IPS-NIHi11 (cell line): ENCODE data around the gene KCNT2.
A peak's percentile ranks its signal among the peaks of the same experiment; 100 is the strongest.

Source experiments
- DNase-seq: peaks from one replicate; pipeline ENCODE4 v3.0.0; 2012; ENCODE audit warnings: mixed read lengths, low spot score

Gene KCNT2

DNA sequence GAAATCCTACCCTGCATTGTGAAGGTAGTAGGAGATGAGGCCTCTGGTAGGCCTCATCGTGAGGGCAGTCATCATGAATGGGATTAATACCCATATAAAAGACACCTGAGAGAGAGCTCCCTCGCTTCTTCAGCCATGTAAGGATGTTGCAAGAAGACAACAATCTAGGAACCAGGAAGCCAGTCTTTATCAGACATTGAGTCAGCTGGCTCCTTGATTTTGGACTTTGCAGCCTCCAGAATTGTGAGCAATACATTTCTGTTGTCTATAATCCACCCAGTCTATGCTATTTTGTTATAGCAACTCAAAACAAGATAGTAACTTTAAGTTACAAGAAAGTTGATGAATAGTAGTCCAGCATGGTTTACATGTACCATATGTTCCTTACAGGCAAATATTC, 208.5 kb downstream of the KCNT2 start:
- no peak for DNase-seq

GRCh38 chr1:196393742-196394141, 214.5 kb downstream of the KCNT2 start:
- DNase-seq, result no peak

DNA sequence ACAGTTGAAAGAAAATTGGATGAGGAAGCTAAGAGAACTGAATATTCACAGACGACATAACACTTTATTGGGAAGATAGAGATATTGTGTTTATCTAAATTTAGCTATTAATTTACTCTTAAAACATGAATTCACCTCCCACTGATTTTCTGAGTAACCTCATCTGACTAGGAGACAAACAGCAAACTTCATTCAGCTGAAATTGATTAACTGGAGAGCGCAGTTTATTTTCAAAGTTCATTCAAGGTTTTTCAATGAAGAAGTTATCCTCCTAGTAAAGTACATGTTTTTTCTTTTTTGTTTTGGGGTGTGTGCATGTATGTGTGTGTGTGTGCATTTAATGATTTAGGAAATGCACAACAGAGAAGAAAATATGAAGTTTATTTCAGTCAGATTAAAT, 215.0 kb downstream of the KCNT2 start:
- DNase-seq, result no peak

DNA sequence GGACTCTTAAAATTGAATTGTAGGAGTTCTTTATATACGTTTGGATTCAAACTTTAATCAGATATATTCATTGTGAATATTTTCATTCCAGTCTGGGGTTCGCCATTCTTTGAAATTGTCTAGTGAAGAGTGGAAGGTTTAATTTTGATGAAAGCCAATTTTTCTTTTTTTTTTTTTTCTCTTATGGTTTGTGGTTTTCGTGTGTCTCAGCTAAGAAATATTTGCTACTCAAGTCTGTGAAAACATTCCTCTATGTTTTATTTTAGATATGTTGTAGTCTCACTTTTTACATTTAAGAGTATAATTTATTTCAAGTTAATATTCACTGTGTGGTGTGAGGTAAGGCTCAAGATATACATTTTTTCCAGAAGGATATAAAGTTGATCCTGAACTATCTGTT, 220.5 kb downstream of the KCNT2 start:
- no peak for DNase-seq

DNA sequence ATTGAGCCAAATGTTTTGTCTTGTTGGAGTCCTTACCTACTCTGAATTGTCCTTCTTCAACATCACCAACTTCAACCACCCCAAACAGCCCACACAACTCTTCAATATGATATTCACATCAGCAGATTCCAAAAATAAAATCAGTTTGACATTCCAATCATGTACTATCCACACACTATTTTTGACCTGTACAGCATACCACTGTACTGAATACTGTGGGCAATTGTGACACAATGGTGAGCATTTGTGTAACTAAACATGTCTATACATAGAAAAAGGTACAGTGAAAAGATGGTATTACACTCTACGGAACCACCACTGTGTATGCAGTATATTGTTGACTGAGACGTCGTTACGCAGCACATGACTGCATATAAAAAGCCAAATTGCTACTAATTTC, 223.1 kb downstream of the KCNT2 start:
- no peak for DNase-seq

DNA sequence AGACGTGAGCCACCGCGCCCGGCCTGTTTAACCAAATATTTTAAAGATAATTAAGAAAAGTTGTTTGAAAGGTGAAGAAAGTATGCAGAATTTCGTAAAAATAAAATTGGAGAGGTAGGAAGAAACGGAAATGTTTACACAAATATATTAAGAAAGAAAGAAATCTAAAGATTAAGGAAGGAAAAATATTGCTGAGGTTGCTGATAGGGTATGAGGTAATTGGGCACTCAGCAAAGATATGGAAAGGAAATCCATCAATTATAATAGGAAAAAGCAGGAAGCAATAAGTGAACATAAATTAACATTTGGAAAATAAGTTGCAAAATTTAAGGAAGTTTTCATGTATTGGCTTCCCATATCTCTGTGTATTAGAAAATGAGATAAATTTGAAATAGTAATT, 225.9 kb downstream of the KCNT2 start:
- no peak for DNase-seq

DNA sequence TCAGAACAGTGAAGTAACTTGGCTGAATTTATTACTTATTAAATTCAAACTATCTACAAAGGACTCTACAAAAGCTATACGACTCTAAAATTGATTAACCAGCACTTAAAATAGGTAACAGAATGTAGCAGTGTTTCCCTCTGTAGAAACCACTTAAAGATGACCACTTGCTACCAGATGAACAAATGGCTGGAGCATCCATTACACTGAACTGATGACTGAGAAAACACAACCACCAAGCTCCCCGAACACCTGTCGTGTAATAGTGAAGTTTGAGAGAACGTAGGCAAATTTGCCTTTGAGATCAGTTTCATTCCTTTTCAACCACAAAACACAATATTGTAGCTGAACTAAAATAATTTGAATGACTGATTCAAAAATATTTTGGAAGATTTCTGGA, 226.7 kb downstream of the KCNT2 start:
- no peak for DNase-seq

DNA sequence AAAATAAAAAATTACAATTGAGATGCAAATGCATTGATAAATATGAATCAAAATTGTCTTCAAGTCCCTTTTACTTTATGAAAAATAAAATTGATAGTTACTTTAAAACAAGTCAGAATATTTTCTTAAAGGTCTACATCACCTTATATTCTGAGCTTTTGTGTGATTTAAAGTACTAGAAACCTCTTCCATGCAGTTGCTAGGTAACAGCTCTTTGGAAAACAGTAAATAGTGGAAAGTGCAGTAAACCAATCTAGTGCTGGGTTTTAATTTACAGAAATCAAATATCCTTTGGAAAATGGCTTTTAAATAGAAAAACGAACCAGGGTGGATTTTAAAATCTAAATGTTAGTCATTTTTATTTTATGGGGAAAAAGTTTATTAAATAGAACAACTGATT, 227.9 kb downstream of the KCNT2 start:
- no peak for DNase-seq

GRCh38 chr1:196377811-196378210, 230.4 kb downstream of the KCNT2 start:
- DNase-seq, result no peak

DNA sequence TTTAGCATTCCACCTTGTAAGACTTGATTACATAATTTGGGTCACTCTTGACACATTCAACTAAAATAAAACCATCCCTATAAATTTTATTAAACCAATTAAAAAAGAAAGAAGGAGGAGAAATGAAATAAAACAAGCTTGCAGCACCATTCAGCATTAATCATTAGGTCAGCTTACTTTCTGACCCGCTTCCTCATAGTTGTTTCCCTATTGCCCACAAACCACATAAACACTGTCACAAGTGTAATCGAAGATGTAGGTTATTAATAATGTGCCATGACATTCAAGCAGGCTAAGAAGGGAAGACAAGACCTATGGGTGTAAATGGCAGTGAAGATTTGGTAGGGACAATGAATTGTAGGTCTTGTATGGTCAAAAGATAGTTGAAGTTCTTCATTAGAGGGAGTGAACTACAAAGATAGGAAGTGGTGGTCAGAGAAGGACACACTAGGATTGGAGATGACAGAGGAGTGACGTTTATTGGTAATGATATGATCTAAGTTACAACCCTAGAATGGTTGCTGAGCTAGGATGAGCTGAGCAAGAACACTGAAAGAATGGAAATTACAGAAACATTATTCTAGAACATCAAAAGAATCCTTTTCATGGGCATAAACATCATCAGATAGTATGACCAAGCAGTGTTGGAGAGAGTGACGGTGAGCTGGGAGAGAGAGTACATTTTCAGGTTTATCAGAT, 231.5 kb downstream of the KCNT2 start:
- no peak for DNase-seq

- DNase-seq, result no peak
Measured at GRCh38 chr1:196373798-196374197, 234.4 kb downstream of the KCNT2 start.

DNA sequence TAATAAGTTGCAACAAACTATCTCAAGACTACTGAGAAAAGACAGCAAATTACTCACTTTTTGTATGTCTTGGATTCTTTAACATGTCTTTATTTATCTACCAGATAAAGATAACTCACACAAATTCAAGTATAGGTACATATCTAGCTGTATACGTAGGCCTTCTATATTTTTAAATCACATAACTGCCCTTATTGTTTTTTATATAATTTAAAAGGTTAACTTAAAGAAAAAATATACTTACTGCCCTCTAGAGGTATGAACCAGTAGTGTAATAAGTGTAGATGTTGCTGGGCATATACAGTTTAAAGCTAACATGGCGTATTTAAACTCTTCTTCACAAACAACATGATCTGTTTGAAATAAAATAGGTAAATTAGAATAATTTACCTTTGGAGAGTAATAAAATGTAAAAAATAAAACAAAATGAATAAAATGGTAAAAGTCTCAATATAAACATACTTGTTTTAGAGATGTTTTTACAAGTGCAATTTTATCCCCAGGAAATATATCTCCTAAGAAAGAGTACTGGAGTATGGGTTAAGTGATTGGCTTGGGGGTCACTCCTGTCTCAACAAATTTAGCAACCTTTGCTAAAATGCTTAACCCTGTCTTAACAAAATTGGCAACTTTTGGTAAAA, 235.2 kb downstream of the KCNT2 start:
- DNase-seq, result peak; percentile 23

DNA sequence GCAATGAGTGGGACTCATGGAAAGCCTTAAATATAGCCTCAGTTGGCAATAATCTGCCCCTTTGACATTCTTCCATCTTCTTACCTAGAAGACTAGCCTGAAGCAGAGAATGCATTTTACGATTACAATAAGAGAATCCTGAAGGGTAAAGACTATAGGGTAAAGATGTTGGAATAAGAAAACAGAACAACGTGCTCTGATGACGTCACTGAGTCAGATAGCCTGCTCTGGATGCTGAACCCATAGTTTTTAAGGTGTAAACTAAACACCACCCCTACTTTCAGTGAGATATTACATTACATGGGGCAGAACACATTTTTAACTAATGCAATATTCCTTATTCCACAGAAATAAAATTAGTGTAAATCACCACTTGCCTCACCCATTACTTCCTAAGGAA, 240.4 kb downstream of the KCNT2 start:
- no peak for DNase-seq

DNA sequence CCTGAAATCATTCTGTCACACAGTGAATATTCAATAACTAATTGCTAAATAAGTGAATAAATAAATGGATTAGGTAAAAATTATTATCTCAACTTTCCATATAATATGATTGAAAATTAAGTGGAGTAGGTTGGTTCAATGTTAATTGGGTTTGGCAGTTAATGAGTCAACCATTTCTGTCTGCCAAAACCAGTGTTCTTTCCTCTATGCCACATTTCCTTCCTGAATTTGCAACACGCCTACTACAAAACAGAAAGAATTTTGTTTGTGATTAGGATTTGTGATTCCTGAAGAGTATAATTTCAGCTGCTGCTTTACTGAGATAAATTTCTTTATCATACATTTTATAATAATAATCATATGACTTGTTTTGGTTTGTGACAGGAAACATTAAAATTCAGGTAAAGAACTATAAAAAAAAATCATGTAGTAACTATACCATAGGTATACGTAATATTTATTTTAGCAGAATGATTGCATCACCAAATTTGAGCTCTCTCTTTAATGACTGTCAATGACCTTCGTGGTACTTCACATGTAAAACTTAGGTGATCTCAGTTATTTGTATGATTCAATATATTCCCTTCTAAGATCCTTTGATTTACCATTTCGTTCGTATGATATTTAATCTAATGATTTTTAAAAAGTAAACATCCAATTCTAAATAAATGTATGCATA, 241.3 kb downstream of the KCNT2 start:
- DNase-seq, result no peak

DNA sequence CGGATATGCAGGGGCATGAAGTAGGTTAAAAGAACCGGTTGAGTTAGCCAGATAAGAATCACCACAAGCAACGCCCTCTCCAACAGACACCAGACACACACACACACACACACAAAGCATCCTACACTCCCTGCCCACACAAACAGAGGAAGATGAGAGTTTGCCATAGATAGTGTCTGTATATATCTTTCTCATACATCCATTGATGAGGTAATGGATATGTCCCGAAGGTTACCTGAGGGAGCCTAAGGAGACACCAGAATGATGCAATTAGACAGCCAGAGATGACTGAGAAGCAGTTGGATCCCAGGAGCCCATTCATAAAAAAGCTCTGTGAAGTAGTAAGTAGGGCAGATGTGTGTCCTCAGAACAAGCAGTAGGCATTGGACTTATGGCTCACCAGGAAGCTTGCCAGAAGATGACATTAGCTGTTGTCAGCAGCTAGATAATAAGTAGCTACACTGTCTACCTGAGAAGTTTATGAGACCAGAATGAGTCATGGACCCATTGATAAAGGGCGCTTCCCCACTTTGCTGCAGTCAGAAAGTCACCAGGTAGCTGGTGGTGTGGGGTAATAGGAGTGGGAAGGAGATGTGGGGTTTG, 247.0 kb downstream of the KCNT2 start:
- no peak for DNase-seq

- no peak for DNase-seq
Measured at GRCh38 chr1:196357913-196358312, 250.3 kb downstream of the KCNT2 start.

- DNase-seq, result no peak
Measured at GRCh38 chr1:196355206-196355786, 252.9 kb downstream of the KCNT2 start.

- no peak for DNase-seq
Measured at GRCh38 chr1:196344453-196344852, 263.8 kb downstream of the KCNT2 start.

DNA sequence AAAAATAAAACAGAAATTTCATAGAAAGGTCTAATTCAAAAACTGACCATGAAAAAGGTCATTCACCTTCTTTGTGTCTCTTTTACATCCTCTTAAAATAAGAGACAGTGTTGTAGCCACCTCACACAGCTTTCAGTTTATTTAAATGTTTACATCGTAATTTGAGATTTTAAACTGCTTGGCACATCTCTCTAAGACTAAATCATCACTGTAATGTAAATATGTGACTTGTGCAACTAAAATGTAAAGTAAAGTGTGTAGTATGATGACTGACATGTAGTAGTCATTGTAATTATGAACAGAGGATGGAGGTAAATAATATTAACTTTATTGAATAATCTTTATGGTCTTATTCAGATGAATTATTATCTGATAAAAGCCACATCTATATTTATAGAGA, 283.9 kb downstream of the KCNT2 start:
- DNase-seq, result no peak

GRCh38 chr1:196323869-196324268, 284.4 kb downstream of the KCNT2 start:
- DNase-seq, result no peak

DNA sequence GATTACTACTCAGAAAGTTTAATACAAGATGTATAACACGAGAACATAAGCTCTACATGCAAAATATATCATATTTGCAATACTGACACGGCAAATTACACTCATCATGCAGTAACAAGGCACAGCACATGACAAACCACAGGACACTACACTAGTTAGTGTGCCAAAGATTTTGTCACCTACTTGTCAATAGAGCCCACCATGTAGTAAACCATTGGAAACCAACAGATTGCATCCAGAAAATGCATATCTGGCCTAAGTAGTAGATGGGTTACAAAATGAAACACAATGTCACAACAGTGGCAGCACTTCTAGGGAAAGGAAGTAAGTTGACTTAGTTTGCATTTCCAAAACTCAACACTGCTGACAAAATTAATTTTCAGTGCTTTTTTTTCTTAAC, 288.9 kb downstream of the KCNT2 start:
- DNase-seq, result no peak
